Omental fat pad (tissue), 4 donors: Measurements from ENCODE around the gene MYO19. TPM values are rescaled to one million over a fixed set of nuclear protein-coding genes. Genes with fewer than 3 reads are reported as not detected.

Experiments
- ATAC-seq: fragments of 150-250 bp; one replicate; pipeline ENCODE4 v1.9.1; 2016; ENCODE audit warnings: mild to moderate bottlenecking, moderate library complexity; ENCODE audit not compliant: low FRiP score
- DNase-seq: peaks from one replicate; pipeline ENCODE4 v3.0.0-alpha.2; 2019; ENCODE audit warnings: low spot score
- CTCF ChIP-seq, 3 donors: fragments of 450-650 bp; IDR thresholded peaks; one replicate each; pipeline ENCODE4 v1.5.1; 2016 to 2017; ENCODE audit warnings: antibody characterized with exemption in 3 of 3, mild to moderate bottlenecking in 3 of 3, moderate library complexity in 2 of 3
- total RNA-seq, 4 donors: library from RNA; depleted of rRNA; stranded (reverse); fragments of >200 nt; gene quantifications; one replicate each; pipeline ENCODE4 v1.1.0, GENCODE V29; 2016

Gene MYO19
- total RNA-seq, 4 donors from 2014 or later: 25.6 to 103 (median 39.6) TPM

DNA sequence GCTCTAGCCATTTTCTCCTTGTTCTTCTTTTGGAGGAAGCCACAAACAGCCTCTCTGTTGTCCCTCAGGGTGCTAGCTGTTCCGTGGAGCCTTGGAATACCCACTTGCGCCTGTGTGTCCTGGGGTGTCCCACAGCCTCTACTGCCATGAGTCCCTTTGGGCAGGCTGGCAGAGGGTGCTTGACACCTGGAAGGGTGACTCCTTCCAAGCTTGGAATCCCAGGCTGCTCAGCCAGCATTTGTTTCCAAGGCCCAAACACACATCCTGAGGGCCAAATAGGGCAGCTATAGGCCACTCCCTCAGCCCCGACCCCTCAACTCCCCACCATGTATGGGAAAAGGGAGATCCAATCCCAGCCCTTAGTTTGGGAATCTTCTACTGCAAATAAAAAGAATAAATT lies 33.3 kb downstream of the MYO19 start:
- ATAC-seq (no peak), DNase-seq (no peak)
- TF ChIP-seq CTCF (IDR thresholded peaks at IDR 0.05): no peak

- TF ChIP-seq CTCF (IDR thresholded peaks at IDR 0.05): no peak
- ATAC-seq (no peak), DNase-seq (no peak)
These were observed 33.9 kb downstream of the MYO19 start for GRCh38 chr17:36500745-36501225.

GRCh38 chr17:36498560-36499300 lies 35.9 kb downstream of the MYO19 start:
- no peak for TF ChIP-seq CTCF (IDR thresholded peaks at IDR 0.05)
- DNase-seq (no peak), ATAC-seq (no peak)

- DNase-seq: no peak
These were observed 36.5 kb downstream of the MYO19 start for GRCh38 chr17:36498155-36498554.

DNA sequence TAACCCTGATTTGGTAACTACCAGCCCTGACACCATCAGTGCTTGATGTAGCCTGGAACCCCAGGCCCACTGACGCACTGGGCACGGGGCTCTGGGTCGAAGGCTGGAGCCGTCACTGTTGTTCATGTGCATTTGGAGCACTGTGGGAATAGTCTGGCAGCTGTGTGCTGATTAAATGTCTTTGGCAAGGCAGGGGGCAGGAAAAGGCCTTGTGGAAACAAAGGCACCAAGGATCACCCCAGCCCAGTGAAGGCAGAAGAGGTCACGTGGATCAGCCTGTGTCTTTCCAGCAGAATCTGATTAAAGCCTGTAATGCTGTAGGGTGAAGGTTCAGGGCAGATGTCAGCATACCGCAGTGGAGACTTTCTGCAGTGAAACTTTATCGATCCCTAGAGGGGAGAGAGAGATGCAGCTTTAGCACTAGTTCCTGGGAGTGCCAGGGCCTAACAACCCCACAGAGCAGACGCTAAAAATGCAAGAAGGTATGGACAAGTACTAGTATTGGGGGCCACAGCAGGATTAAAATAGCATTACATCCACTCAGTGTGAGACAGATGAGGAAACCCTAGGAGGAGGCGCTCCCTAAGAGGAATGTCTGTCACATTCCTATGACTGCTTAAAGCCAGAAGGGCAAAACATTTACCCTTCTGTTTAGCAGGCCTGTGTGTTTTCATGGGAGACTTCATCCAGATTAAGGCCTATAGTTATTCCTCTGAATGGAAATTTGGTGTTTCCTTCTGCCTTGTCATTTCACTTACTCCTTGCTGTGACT lies 38.5 kb downstream of the MYO19 start:
- DNase-seq (no peak), ATAC-seq (no peak)
- no peak for TF ChIP-seq CTCF (IDR thresholded peaks at IDR 0.05)

More at GRCh38 chr17:36498155-36498554, 36.5 kb downstream of the MYO19 start:
- TF ChIP-seq CTCF (IDR thresholded peaks at IDR 0.05): no peak
- no peak for ATAC-seq

DNA sequence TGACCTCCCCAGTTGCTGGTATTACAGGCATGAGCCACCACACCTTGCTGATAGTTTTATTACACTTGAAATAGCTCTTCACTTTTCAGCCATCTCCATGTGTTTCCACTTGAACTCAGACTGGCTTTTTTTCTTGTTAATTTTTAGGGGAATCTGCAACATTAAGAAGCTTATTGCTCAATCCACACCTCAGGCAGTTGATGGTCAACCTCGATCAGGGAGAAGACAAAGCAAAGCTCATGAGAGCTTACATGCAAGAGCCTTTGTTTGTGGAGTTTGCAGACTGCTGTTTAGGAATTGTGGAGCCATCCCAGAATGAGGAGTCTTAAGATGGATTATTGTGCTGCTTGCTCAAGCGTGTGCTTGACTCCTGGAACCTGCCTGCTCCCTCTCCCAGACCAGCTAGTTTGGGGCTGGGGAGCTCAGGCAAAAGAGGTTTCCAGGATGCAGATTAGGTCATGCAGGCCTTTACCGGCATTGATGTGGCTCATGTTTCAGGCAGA lies 39.5 kb downstream of the MYO19 start:
- no peak for TF ChIP-seq CTCF (IDR thresholded peaks at IDR 0.05)
- ATAC-seq: no peak
- DNase-seq: no peak
